ENCODE measurements around the gene VAMP8.

Gene VAMP8

GRCh38 chr2:85582492-85582891 lies 5.1 kb downstream of the VAMP8 start:
- peaks cover 30% of the 10 kb centered on the region for H3K4me1 ChIP-seq (ENCODE audit: control insufficient read depth, insufficient read depth, low read length)
- H3K9ac ChIP-seq (ENCODE audit: low read length in 2 of 2), result no peak overlapping the region
- no peak overlapping the region for H3K27ac ChIP-seq (ENCODE audit: low read length)
- no peaks in the 10 kb centered on the region for H3K9me3 ChIP-seq (ENCODE audit: control insufficient read depth in 2 of 2, low read length in 2 of 2)
- no peaks in the 10 kb centered on the region for H3K36me3 ChIP-seq (ENCODE audit: control insufficient read depth in 2 of 2, insufficient read depth in 2 of 2, low read length in 2 of 2)
- no peaks in the 10 kb centered on the region for H3K27me3 ChIP-seq (ENCODE audit: control insufficient read depth in 1 of 2, insufficient read depth in 2 of 2, low read length in 2 of 2)
- H3K4me3 ChIP-seq (ENCODE audit: low read length in 2 of 2), result no peak overlapping the region

- peak overlapping the region; percentile 77 for H3K27ac ChIP-seq (ENCODE audit: low read length)
- H3K9me3 ChIP-seq (ENCODE audit: control insufficient read depth in 2 of 2, low read length in 2 of 2), result no peaks in the 10 kb centered on the region
- H3K36me3 ChIP-seq (ENCODE audit: control insufficient read depth in 2 of 2, insufficient read depth in 2 of 2, low read length in 2 of 2), result no peaks in the 10 kb centered on the region
- H3K4me1 ChIP-seq (ENCODE audit: control insufficient read depth, insufficient read depth, low read length), result peaks cover 29% of the 10 kb centered on the region
- peak overlapping the region; percentile 69 to 79 for H3K9ac ChIP-seq (ENCODE audit: low read length in 2 of 2)
- no peaks in the 10 kb centered on the region for H3K27me3 ChIP-seq (ENCODE audit: control insufficient read depth in 1 of 2, insufficient read depth in 2 of 2, low read length in 2 of 2)
- peak overlapping the region; percentile 73 to 80 for H3K4me3 ChIP-seq (ENCODE audit: low read length in 2 of 2)
These were observed 6.4 kb downstream of the VAMP8 start for GRCh38 chr2:85583667-85584353.

- Histone ChIP-seq H3K27me3 (ENCODE audit: control insufficient read depth in 1 of 2, insufficient read depth in 2 of 2, low read length in 2 of 2) (no peaks in the 10 kb centered on the region), H3K27ac (ENCODE audit: low read length) (peak within 1 kb of the TSS; percentile 77), H3K9ac (ENCODE audit: low read length in 2 of 2) (peak within 1 kb of the TSS; percentile 79 to 84), H3K9me3 (ENCODE audit: control insufficient read depth in 2 of 2, low read length in 2 of 2) (no peaks in the 10 kb centered on the region), H3K4me3 (ENCODE audit: low read length in 2 of 2) (peak within 1 kb of the TSS; percentile 73 to 80), H3K36me3 (ENCODE audit: control insufficient read depth in 2 of 2, insufficient read depth in 2 of 2, low read length in 2 of 2) (no peaks in the 10 kb centered on the region), H3K4me1 (ENCODE audit: control insufficient read depth, insufficient read depth, low read length) (peaks cover 28% of the 10 kb centered on the region)
These were observed 7.0 kb downstream of the VAMP8 start, which contains the start of gene VAMP5 for GRCh38 chr2:85584354-85584856. Gene VAMP5, plus strand, starts transcription at chr2:85584431. Its CDS starts 60 bp downstream, at chr2:85584491.

GRCh38 chr2:85584857-85585780 lies 7.7 kb downstream of the VAMP8 start:
- H3K4me1 ChIP-seq (ENCODE audit: control insufficient read depth, insufficient read depth, low read length), result peaks cover 28% of the 10 kb centered on the region

GRCh38 chr2:85585781-85586105 lies 8.4 kb downstream of the VAMP8 start:
- peak overlapping the region; percentile 77 for H3K27ac ChIP-seq (ENCODE audit: low read length)
- no peaks in the 10 kb centered on the region for H3K36me3 ChIP-seq (ENCODE audit: control insufficient read depth in 2 of 2, insufficient read depth in 2 of 2, low read length in 2 of 2)
- H3K9ac ChIP-seq (ENCODE audit: low read length in 2 of 2), result peak overlapping the region; percentile 29 to 79
- H3K4me3 ChIP-seq (ENCODE audit: low read length in 2 of 2), result peak overlapping the region in 1 of 2 donors; percentile 80
- peaks cover 33% of the 10 kb centered on the region for H3K4me1 ChIP-seq (ENCODE audit: control insufficient read depth, insufficient read depth, low read length)
- H3K9me3 ChIP-seq (ENCODE audit: control insufficient read depth in 2 of 2, low read length in 2 of 2), result no peaks in the 10 kb centered on the region
- H3K27me3 ChIP-seq (ENCODE audit: control insufficient read depth in 1 of 2, insufficient read depth in 2 of 2, low read length in 2 of 2), result no peaks in the 10 kb centered on the region

More at GRCh38 chr2:85584857-85585780, 7.7 kb downstream of the VAMP8 start:
- H3K27ac ChIP-seq (ENCODE audit: low read length), result peak overlapping the region; percentile 77
- peak overlapping the region; percentile 73 to 80 for H3K4me3 ChIP-seq (ENCODE audit: low read length in 2 of 2)
- H3K9me3 ChIP-seq (ENCODE audit: control insufficient read depth in 2 of 2, low read length in 2 of 2), result no peaks in the 10 kb centered on the region
- H3K9ac ChIP-seq (ENCODE audit: low read length in 2 of 2), result peak overlapping the region; percentile 79 to 84
- no peaks in the 10 kb centered on the region for H3K36me3 ChIP-seq (ENCODE audit: control insufficient read depth in 2 of 2, insufficient read depth in 2 of 2, low read length in 2 of 2)
- no peaks in the 10 kb centered on the region for H3K27me3 ChIP-seq (ENCODE audit: control insufficient read depth in 1 of 2, insufficient read depth in 2 of 2, low read length in 2 of 2)

- Histone ChIP-seq H3K27ac (ENCODE audit: low read length) (peak overlapping the region; percentile 2), H3K27me3 (ENCODE audit: control insufficient read depth in 1 of 2, insufficient read depth in 2 of 2, low read length in 2 of 2) (no peaks in the 10 kb centered on the region), H3K4me1 (ENCODE audit: control insufficient read depth, insufficient read depth, low read length) (peaks cover 43% of the 10 kb centered on the region), H3K9me3 (ENCODE audit: control insufficient read depth in 2 of 2, low read length in 2 of 2) (no peaks in the 10 kb centered on the region), H3K9ac (ENCODE audit: low read length in 2 of 2) (no peak overlapping the region), H3K4me3 (ENCODE audit: low read length in 2 of 2) (no peak overlapping the region), H3K36me3 (ENCODE audit: control insufficient read depth in 2 of 2, insufficient read depth in 2 of 2, low read length in 2 of 2) (no peaks in the 10 kb centered on the region)
These were observed 10.8 kb downstream of the VAMP8 start for GRCh38 chr2:85588236-85588635.

GRCh38 chr2:85588645-85589044 lies 11.3 kb downstream of the VAMP8 start:
- Histone ChIP-seq H3K9me3 (ENCODE audit: control insufficient read depth in 2 of 2, low read length in 2 of 2) (no peaks in the 10 kb centered on the region), H3K4me3 (ENCODE audit: low read length in 2 of 2) (no peak overlapping the region), H3K4me1 (ENCODE audit: control insufficient read depth, insufficient read depth, low read length) (peaks cover 43% of the 10 kb centered on the region), H3K36me3 (ENCODE audit: control insufficient read depth in 2 of 2, insufficient read depth in 2 of 2, low read length in 2 of 2) (no peaks in the 10 kb centered on the region), H3K9ac (ENCODE audit: low read length in 2 of 2) (no peak overlapping the region), H3K27me3 (ENCODE audit: control insufficient read depth in 1 of 2, insufficient read depth in 2 of 2, low read length in 2 of 2) (no peaks in the 10 kb centered on the region), H3K27ac (ENCODE audit: low read length) (peak overlapping the region; percentile 2)

GRCh38 chr2:85589181-85589580 lies 11.8 kb downstream of the VAMP8 start:
- no peak overlapping the region for H3K4me3 ChIP-seq (ENCODE audit: low read length in 2 of 2)
- no peak overlapping the region for H3K9ac ChIP-seq (ENCODE audit: low read length in 2 of 2)
- H3K4me1 ChIP-seq (ENCODE audit: control insufficient read depth, insufficient read depth, low read length), result peaks cover 40% of the 10 kb centered on the region
- no peaks in the 10 kb centered on the region for H3K9me3 ChIP-seq (ENCODE audit: control insufficient read depth in 2 of 2, low read length in 2 of 2)
- H3K27ac ChIP-seq (ENCODE audit: low read length), result no peak overlapping the region
- H3K36me3 ChIP-seq (ENCODE audit: control insufficient read depth in 2 of 2, insufficient read depth in 2 of 2, low read length in 2 of 2), result no peaks in the 10 kb centered on the region
- H3K27me3 ChIP-seq (ENCODE audit: control insufficient read depth in 1 of 2, insufficient read depth in 2 of 2, low read length in 2 of 2), result no peaks in the 10 kb centered on the region

GRCh38 chr2:85589982-85590791 lies 12.8 kb downstream of the VAMP8 start:
- H3K4me1 ChIP-seq (ENCODE audit: control insufficient read depth, insufficient read depth, low read length), result peaks cover 43% of the 10 kb centered on the region
- H3K27ac ChIP-seq (ENCODE audit: low read length), result peak overlapping the region; percentile 37
- H3K9me3 ChIP-seq (ENCODE audit: control insufficient read depth in 2 of 2, low read length in 2 of 2), result no peaks in the 10 kb centered on the region
- no peak overlapping the region for H3K4me3 ChIP-seq (ENCODE audit: low read length in 2 of 2)
- H3K27me3 ChIP-seq (ENCODE audit: control insufficient read depth in 1 of 2, insufficient read depth in 2 of 2, low read length in 2 of 2), result no peaks in the 10 kb centered on the region
- no peaks in the 10 kb centered on the region for H3K36me3 ChIP-seq (ENCODE audit: control insufficient read depth in 2 of 2, insufficient read depth in 2 of 2, low read length in 2 of 2)
- no peak overlapping the region for H3K9ac ChIP-seq (ENCODE audit: low read length in 2 of 2)

- Histone ChIP-seq H3K36me3 (ENCODE audit: control insufficient read depth in 2 of 2, insufficient read depth in 2 of 2, low read length in 2 of 2) (no peaks in the 10 kb centered on the region), H3K4me1 (ENCODE audit: control insufficient read depth, insufficient read depth, low read length) (peaks cover 39% of the 10 kb centered on the region), H3K9ac (ENCODE audit: low read length in 2 of 2) (no peak overlapping the region), H3K9me3 (ENCODE audit: control insufficient read depth in 2 of 2, low read length in 2 of 2) (no peaks in the 10 kb centered on the region), H3K4me3 (ENCODE audit: low read length in 2 of 2) (no peak overlapping the region), H3K27ac (ENCODE audit: low read length) (peak overlapping the region; percentile 37), H3K27me3 (ENCODE audit: control insufficient read depth in 1 of 2, insufficient read depth in 2 of 2, low read length in 2 of 2) (no peaks in the 10 kb centered on the region)
These were observed 13.6 kb downstream of the VAMP8 start for GRCh38 chr2:85590950-85591349.
